HL-60 (cell line): Measurements from ENCODE around the gene KCNG2.

Source experiments
- DNase-seq, 2 experiments: peaks; one replicate each; pipeline ENCODE4 v3.0.0-alpha.2; 2010 to 2020; ENCODE audit warnings: low read depth in 1 of 2, low spot score in 1 of 2
- H3K27ac ChIP-seq: fragments of 250-450 bp; sonication (Bioruptor Pico); replicated peaks from 2 replicates; pipeline ENCODE4 v1.5.1; 2020; ENCODE audit warnings: mild to moderate bottlenecking, moderate library complexity
- H3K27me3 ChIP-seq: fragments of 250-450 bp; sonication (Bioruptor Pico); 2 replicates; pipeline ENCODE4 v1.5.1; 2021; ENCODE audit warnings: mild to moderate bottlenecking, moderate library complexity; ENCODE audit not compliant: insufficient read depth, poor library complexity, severe bottlenecking
- H3K4me3 ChIP-seq: replicated peaks from 2 replicates; pipeline ENCODE4 v1.5.1; 2011; ENCODE audit warnings: mild to moderate bottlenecking, control low read depth, low read length; ENCODE audit not compliant: insufficient read depth
- GABPA ChIP-seq: IDR thresholded peaks from 2 replicates; pipeline ENCODE4 v1.6.1; 2012; ENCODE audit warnings: low read depth
- POLR2AphosphoS5 ChIP-seq: IDR thresholded peaks from 2 replicates; pipeline ENCODE4 v1.6.1; 2012; ENCODE audit warnings: low read depth
- SPI1 ChIP-seq: IDR thresholded peaks from 2 replicates; pipeline ENCODE4 v1.6.1; 2012; ENCODE audit warnings: low read depth, mild to moderate bottlenecking, borderline replicate concordance
- TF ChIP-seq, protein P1 (sequence below): IDR thresholded peaks from 2 replicates; pipeline ENCODE4 v1.6.1; 2012; ENCODE audit warnings: low read depth; ENCODE audit not compliant: insufficient replicate concordance
- TF ChIP-seq, protein P2 (sequence below): IDR thresholded peaks from one replicate; pipeline ENCODE4 v1.5.1; 2011; ENCODE audit warnings: low read length, control low read depth, inconsistent platforms; ENCODE audit not compliant: insufficient read depth

The KCNG2 gene

GRCh38 chr18:79902075-79902474, 104.3 kb downstream of the KCNG2 start:
- no peaks in the 10 kb centered on the region for H3K27me3 ChIP-seq
- TF ChIP-seq, protein P1, sequence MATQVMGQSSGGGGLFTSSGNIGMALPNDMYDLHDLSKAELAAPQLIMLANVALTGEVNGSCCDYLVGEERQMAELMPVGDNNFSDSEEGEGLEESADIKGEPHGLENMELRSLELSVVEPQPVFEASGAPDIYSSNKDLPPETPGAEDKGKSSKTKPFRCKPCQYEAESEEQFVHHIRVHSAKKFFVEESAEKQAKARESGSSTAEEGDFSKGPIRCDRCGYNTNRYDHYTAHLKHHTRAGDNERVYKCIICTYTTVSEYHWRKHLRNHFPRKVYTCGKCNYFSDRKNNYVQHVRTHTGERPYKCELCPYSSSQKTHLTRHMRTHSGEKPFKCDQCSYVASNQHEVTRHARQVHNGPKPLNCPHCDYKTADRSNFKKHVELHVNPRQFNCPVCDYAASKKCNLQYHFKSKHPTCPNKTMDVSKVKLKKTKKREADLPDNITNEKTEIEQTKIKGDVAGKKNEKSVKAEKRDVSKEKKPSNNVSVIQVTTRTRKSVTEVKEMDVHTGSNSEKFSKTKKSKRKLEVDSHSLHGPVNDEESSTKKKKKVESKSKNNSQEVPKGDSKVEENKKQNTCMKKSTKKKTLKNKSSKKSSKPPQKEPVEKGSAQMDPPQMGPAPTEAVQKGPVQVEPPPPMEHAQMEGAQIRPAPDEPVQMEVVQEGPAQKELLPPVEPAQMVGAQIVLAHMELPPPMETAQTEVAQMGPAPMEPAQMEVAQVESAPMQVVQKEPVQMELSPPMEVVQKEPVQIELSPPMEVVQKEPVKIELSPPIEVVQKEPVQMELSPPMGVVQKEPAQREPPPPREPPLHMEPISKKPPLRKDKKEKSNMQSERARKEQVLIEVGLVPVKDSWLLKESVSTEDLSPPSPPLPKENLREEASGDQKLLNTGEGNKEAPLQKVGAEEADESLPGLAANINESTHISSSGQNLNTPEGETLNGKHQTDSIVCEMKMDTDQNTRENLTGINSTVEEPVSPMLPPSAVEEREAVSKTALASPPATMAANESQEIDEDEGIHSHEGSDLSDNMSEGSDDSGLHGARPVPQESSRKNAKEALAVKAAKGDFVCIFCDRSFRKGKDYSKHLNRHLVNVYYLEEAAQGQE: no peak
- TF ChIP-seq SPI1: no peak
- TF ChIP-seq, protein P2, sequence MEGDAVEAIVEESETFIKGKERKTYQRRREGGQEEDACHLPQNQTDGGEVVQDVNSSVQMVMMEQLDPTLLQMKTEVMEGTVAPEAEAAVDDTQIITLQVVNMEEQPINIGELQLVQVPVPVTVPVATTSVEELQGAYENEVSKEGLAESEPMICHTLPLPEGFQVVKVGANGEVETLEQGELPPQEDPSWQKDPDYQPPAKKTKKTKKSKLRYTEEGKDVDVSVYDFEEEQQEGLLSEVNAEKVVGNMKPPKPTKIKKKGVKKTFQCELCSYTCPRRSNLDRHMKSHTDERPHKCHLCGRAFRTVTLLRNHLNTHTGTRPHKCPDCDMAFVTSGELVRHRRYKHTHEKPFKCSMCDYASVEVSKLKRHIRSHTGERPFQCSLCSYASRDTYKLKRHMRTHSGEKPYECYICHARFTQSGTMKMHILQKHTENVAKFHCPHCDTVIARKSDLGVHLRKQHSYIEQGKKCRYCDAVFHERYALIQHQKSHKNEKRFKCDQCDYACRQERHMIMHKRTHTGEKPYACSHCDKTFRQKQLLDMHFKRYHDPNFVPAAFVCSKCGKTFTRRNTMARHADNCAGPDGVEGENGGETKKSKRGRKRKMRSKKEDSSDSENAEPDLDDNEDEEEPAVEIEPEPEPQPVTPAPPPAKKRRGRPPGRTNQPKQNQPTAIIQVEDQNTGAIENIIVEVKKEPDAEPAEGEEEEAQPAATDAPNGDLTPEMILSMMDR: no peak
- TF ChIP-seq POLR2AphosphoS5: no peak; the same call in 1 of the 2 replicates
- TF ChIP-seq GABPA: no peak
- H3K4me3 ChIP-seq: no peak overlapping the region
- no peak overlapping the region for H3K27ac ChIP-seq
- DNase-seq: no peak

DNA sequence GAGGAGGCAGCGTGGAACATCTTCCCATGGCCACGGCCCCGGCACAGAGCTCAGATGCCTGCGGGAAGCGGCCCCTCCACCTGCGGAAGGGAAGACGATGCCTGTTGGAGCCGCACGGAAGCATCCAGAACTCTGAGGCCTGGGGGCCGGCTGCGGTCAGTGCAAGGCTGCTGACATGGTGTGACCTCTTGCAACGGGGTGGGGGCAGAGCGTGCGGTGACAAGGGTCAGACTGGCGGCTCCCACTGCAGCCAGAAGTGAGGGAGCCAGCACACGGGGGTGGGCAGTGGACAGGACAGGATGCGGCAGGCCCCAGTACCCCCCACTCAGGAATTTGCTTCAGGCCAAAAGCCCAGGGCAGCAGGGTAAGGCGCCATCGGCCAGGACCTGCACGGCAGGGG, 104.9 kb downstream of the KCNG2 start:
- H3K27me3 ChIP-seq: no peaks in the 10 kb centered on the region
- no peak for DNase-seq

GRCh38 chr18:79903071-79903635, 105.4 kb downstream of the KCNG2 start:
- no peaks in the 10 kb centered on the region for H3K27me3 ChIP-seq
- DNase-seq: no peak

More for the DNA sequence above, 104.9 kb downstream of the KCNG2 start:
- Histone ChIP-seq H3K4me3 (no peak overlapping the region), H3K27ac (no peak overlapping the region)
- TF ChIP-seq POLR2AphosphoS5: no peak
- TF ChIP-seq, protein P1: no peak
- TF ChIP-seq, protein P2: no peak
- no peak for TF ChIP-seq GABPA
- TF ChIP-seq SPI1: no peak

More at GRCh38 chr18:79903071-79903635, 105.4 kb downstream of the KCNG2 start:
- H3K27ac ChIP-seq: no peak overlapping the region
- no peak overlapping the region for H3K4me3 ChIP-seq
- TF ChIP-seq, protein P1: no peak
- no peak for TF ChIP-seq GABPA
- TF ChIP-seq, protein P2: no peak
- no peak for TF ChIP-seq SPI1
- no peak for TF ChIP-seq POLR2AphosphoS5
